GM18508 (cell line): ENCODE results near the gene MRGPRX4.
"Not testable (repeated sequence)": the region's sequence is repeated elsewhere in the genome, so short reads cannot be mapped to it uniquely, and the experiment has no call there.

Experiments used
- ATAC-seq: cut with Tn5 transposase; IDR thresholded peaks from one replicate; pipeline ENCODE4 v1.9.1; 2021; ENCODE audit warnings: moderate number of reproducible peaks; ENCODE audit not compliant: insufficient read depth, unreplicated experiment

The MRGPRX4 gene

GRCh38 chr11:18172666-18173065 is at the start of gene MRGPRX4:
Gene MRGPRX4, plus strand, starts transcription at chr11:18172837. Its CDS starts 420 bp downstream, at chr11:18173257.
- no peak for ATAC-seq

- ATAC-seq = not testable (repeated sequence)
Observed at GRCh38 chr11:18131115-18131514, 41.5 kb upstream of the MRGPRX4 start.

- ATAC-seq = no peak
Observed at GRCh38 chr11:18132341-18132740, 40.3 kb upstream of the MRGPRX4 start, which contains the start of gene MRGPRX3. Gene MRGPRX3, plus strand, starts transcription at chr11:18132571. Its CDS starts 4,632 bp downstream, at chr11:18137203.

- ATAC-seq = no peak
Observed at GRCh38 chr11:18135308-18135707, 37.3 kb upstream of the MRGPRX4 start.

- ATAC-seq = no peak
Observed at GRCh38 chr11:18137186-18137800, 35.3 kb upstream of the MRGPRX4 start.

- ATAC-seq = no peak
Observed at GRCh38 chr11:18140145-18140544, 32.5 kb upstream of the MRGPRX4 start.

GRCh38 chr11:18144243-18144642 is 28.4 kb upstream of the MRGPRX4 start:
- ATAC-seq = no peak

- ATAC-seq = no peak
Observed at GRCh38 chr11:18145025-18145424, 27.6 kb upstream of the MRGPRX4 start.

GRCh38 chr11:18145837-18146236 is 26.8 kb upstream of the MRGPRX4 start:
- no peak for ATAC-seq

GRCh38 chr11:18151581-18151980 is 21.1 kb upstream of the MRGPRX4 start:
- no peak for ATAC-seq

- ATAC-seq = no peak
Observed at GRCh38 chr11:18168372-18168771, 4.3 kb upstream of the MRGPRX4 start.

- no peak for ATAC-seq
Observed at GRCh38 chr11:18171377-18172000, 1.1 kb upstream of the MRGPRX4 start.

GRCh38 chr11:18173225-18173866 is 709 bp downstream of the MRGPRX4 start:
- no peak for ATAC-seq

GRCh38 chr11:18188796-18189195 is 16.2 kb downstream of the MRGPRX4 start:
- ATAC-seq = no peak

GRCh38 chr11:18189476-18190245 is 17.0 kb downstream of the MRGPRX4 start:
- not testable (repeated sequence) for ATAC-seq

- no peak for ATAC-seq
Observed at GRCh38 chr11:18191376-18191775, 18.7 kb downstream of the MRGPRX4 start.

- ATAC-seq = no peak
Observed at GRCh38 chr11:18193010-18193409, 20.4 kb downstream of the MRGPRX4 start.

GRCh38 chr11:18196532-18196931 is 23.9 kb downstream of the MRGPRX4 start:
- no peak for ATAC-seq

GRCh38 chr11:18197738-18198137 is 25.1 kb downstream of the MRGPRX4 start:
- not testable (repeated sequence) for ATAC-seq

GRCh38 chr11:18203723-18204122 is 31.1 kb downstream of the MRGPRX4 start:
- no peak for ATAC-seq

- no peak for ATAC-seq
Observed at GRCh38 chr11:18204220-18204619, 31.6 kb downstream of the MRGPRX4 start.
